Activated naive CD8-positive, alpha-beta T cell treated with anti-CD3 and anti-CD28 coated beads, Interleukin-2, amount 10 ng/mL, durations not matched to agents 7 days and 5 days (primary cell): ENCODE measurements around the gene NAXD. TPM values are rescaled to one million over a fixed set of nuclear protein-coding genes. Genes with fewer than 3 reads are reported as not detected.
"Not testable (repeated sequence)": the region's sequence is repeated elsewhere in the genome, so short reads cannot be mapped to it uniquely, and the experiment has no call there.

Experiments used
- ATAC-seq: fragments of 150-1000 bp; cut with Tn5 transposase; one replicate; pipeline ENCODE4 v1.10.0; 2021; ENCODE audit warnings: low read depth, moderate library complexity
- POLR2A ChIA-PET: fragments of 350-600 bp; sonication (Branson Sonifier 250); formaldehyde crosslinking; loops from one replicate; lab custom pipeline; 2021; ENCODE audit warnings: antibody characterized with exemption; lab: Charles Lee
- DNase-seq: peaks from one replicate; pipeline ENCODE4 v3.0.0; 2021
- H3K27ac Mint-ChIP-seq: one replicate; pipeline ENCODE4 v1.8.0; 2022; ENCODE audit warnings: mild to moderate bottlenecking, mixed read lengths
- H3K27me3 Mint-ChIP-seq: one replicate; pipeline ENCODE4 v1.8.0; 2022; ENCODE audit warnings: mild to moderate bottlenecking, moderate library complexity, mixed read lengths
- H3K36me3 Mint-ChIP-seq: one replicate; pipeline ENCODE4 v1.8.0; 2021; ENCODE audit warnings: mild to moderate bottlenecking, mixed read lengths
- H3K4me1 Mint-ChIP-seq: one replicate; pipeline ENCODE4 v1.8.0; 2021; ENCODE audit warnings: mixed read lengths
- H3K4me3 Mint-ChIP-seq: one replicate; pipeline ENCODE4 v1.8.0; 2022; ENCODE audit warnings: mild to moderate bottlenecking, moderate library complexity, mixed read lengths
- H3K9me3 Mint-ChIP-seq: one replicate; pipeline ENCODE4 v1.8.0; 2021; ENCODE audit warnings: mixed read lengths
- total RNA-seq, 2 experiments: library from RNA; stranded (reverse); gene quantifications; one replicate each; pipeline ENCODE4 v1.2.3, GENCODE V29; 2021

The NAXD gene
- total RNA-seq, 2 experiments from 2014 or later: 31.3 TPM

DNA sequence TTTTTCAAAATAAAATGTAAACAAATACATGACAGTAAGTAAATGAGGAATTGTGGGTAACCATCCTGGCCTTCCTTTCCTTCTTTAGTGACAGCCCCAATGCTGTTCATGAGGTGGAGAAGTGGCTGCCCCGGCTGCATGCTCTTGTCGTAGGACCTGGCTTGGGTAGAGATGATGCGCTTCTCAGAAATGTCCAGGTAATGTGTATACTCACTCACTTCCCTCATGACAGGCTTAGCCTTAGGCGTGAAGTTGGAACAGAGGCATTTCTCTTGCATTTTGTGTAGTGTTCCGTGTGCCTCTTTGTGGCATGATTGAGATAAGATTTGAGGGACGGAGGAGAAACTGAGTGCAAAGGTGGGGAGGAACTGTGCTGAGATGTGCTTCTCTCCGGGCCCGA is 12.0 kb downstream of the NAXD start:
- Mint-ChIP-seq H3K27me3 (no peaks in the 10 kb centered on the region), H3K36me3 (peaks cover 18% of the 10 kb centered on the region), H3K9me3 (no peaks in the 10 kb centered on the region), H3K27ac (no peak overlapping the region), H3K4me1 (peaks cover 13% of the 10 kb centered on the region), H3K4me3 (no peak overlapping the region)
- ATAC-seq: no peak
- DNase-seq: no peak
- POLR2A ChIA-PET: no interaction called here

DNA sequence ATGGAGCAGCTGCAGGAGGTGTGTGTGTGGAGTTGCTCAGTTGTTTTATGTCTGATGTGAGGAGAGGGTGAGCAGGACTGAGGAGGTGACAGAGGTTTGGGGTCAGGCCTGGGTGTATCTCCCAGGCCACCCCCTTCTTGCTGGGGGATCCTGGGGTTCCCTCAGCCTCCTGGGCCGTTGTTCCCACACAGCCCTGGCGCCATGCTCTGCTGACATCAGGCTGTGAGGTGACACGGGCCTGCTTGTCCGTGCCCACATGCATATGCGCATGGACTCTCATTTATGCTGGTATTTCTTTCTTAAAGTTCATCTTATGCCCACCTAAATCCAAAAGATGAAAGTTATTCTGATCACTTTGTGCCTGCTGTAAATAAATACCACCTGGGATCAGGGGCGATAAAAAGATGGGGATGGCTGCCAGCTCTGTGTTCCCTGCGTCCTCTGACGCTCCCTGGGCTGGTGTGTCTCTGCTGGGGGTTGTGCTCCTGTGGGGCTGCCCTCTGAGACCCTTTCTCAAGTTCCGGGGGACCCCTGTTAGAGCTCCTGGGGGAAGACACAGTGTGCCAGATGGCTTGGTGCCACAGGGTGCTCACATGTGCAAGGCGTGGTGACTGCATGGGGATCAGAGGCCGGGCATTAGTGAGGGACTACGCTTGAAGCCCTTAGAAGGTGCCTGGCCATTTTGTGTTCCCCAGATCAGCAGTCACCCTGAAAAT is 12.6 kb downstream of the NAXD start:
- H3K4me3 Mint-ChIP-seq: no peak overlapping the region
- DNase-seq: no peak
- H3K36me3 Mint-ChIP-seq: peaks cover 16% of the 10 kb centered on the region
- POLR2A ChIA-PET: no interaction called here
- no peaks in the 10 kb centered on the region for H3K27me3 Mint-ChIP-seq
- H3K27ac Mint-ChIP-seq: no peak overlapping the region
- H3K9me3 Mint-ChIP-seq: no peaks in the 10 kb centered on the region
- no peak for ATAC-seq
- peaks cover 13% of the 10 kb centered on the region for H3K4me1 Mint-ChIP-seq

DNA sequence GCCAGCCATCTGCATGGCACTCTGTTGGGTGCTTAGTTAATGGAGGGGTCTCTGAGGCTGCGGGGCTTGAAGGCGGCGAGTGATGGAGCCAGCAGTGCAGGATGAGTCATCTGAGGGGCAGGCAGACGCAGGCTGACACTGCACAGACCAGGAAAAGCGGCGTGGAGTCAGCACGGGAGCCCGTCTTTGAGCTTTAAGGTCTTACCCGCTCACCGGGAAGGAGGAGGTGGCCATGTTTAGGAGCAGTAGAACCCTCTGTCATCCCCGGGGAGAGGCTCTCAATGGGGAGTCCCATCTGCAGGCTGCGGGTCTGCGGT is 13.1 kb downstream of the NAXD start:
- H3K27ac Mint-ChIP-seq: no peak overlapping the region
- POLR2A ChIA-PET: no interaction called here
- H3K4me1 Mint-ChIP-seq: peaks cover 13% of the 10 kb centered on the region
- ATAC-seq: no peak
- no peaks in the 10 kb centered on the region for H3K9me3 Mint-ChIP-seq
- DNase-seq: no peak
- no peaks in the 10 kb centered on the region for H3K27me3 Mint-ChIP-seq
- H3K4me3 Mint-ChIP-seq: no peak overlapping the region
- peaks cover 14% of the 10 kb centered on the region for H3K36me3 Mint-ChIP-seq

DNA sequence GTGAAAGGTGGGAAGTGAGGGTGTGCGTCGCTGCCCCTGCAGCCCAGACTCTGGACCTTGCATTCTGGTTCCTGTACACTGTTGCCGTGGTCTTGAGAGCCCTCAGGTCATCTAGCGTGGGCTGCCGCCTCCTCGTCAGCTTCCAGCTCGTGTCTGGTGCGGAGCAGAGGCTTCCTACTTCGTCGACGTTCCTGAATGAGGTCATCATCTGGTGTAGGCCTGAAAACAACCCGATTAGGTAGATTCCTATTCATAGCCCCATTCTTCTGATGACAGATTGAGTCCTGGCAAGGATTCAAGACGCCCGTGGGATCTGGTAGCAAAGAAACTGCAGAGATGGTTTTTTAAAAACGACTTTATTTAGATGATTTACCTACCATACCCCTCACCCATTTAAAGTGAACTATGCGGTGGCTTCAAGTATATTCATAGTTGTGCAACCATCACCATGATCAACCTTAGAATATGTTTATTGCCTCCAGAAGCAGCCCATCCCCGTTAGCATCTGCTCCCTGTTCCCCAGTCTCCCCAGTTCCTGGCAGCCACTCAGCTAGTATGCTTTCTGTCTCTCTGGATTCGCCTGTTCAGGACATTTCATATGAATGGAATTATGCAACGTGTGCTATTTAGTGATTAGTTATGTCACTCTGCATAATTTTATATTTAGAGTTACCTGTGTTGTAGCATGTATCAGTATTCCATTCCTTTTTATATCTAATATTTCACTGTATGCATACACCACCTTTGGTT is 13.8 kb downstream of the NAXD start:
- peaks cover 14% of the 10 kb centered on the region for H3K36me3 Mint-ChIP-seq

DNA sequence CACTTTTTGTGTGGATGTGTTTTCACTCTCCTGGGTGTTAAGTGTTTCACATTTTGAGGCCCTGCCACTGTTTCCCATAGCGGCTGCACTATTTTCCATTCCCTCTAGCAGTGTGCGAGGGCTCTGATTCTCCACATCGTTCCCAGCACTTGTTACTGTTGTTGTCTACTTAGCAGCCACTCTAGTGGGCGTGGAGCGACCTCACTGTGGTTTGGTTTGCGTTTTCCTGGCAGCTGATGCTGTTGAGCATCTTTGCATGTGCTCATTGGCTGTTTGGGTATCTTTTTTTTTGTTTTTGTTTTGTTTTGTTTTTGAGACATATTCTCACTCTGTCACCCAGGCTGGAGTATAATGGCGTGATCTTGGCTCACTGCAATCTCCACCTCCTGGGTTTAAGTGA is 14.4 kb downstream of the NAXD start:
- POLR2A ChIA-PET: interaction anchor here (1.2 kb wide), 1 partner anchor 14 kb away, joined by 4 read pairs; the partner anchor contains the start of gene NAXD
- ATAC-seq: peak; percentile 66
- Mint-ChIP-seq H3K4me3 (no peak overlapping the region), H3K36me3 (peaks cover 14% of the 10 kb centered on the region), H3K9me3 (no peaks in the 10 kb centered on the region), H3K27me3 (no peaks in the 10 kb centered on the region), H3K27ac (peak overlapping the region; percentile 40), H3K4me1 (peaks cover 13% of the 10 kb centered on the region)
- no peak for DNase-seq

More for the DNA sequence above, 13.8 kb downstream of the NAXD start:
- no peak for DNase-seq
- POLR2A ChIA-PET: no interaction called here
- Mint-ChIP-seq H3K4me1 (peaks cover 13% of the 10 kb centered on the region), H3K27me3 (no peaks in the 10 kb centered on the region), H3K4me3 (no peak overlapping the region), H3K27ac (no peak overlapping the region), H3K9me3 (no peaks in the 10 kb centered on the region)
- ATAC-seq: no peak

DNA sequence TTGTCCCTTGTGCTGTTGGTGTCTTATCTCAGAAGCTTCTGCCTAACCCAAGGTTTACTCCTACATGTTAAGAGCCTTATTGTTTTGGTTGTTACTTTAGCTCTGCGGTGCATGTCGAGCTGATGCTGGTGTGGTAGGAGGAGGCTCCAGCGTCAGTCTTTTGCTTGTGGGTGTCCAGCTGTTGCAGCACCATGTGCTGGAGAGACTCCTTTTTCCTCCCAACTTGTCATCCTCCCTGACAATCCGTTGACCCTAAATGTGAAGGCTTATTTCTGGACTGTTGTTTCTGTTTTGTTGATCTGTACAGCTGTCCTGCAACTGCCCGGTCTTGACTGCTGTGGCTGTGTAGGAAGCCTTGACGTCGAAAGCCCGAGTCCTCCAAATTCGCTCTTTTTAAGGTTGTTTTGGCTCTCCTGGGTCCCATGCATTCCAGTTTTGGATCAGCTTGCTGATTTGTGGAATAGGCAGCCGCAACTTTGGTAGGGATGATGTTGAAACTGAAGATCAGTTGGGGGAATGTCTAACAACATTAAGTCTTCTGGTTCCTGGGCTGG is 15.3 kb downstream of the NAXD start:
- peaks cover 13% of the 10 kb centered on the region for H3K4me1 Mint-ChIP-seq
- H3K36me3 Mint-ChIP-seq: peaks cover 16% of the 10 kb centered on the region
- H3K27ac Mint-ChIP-seq: no peak overlapping the region
- no peaks in the 10 kb centered on the region for H3K27me3 Mint-ChIP-seq
- no peaks in the 10 kb centered on the region for H3K9me3 Mint-ChIP-seq
- ATAC-seq (no peak), DNase-seq (no peak)
- POLR2A ChIA-PET: interaction anchor here (1.2 kb wide), 1 partner anchor 15 kb away, joined by 4 read pairs; the partner anchor contains the start of gene NAXD
- H3K4me3 Mint-ChIP-seq: no peak overlapping the region

DNA sequence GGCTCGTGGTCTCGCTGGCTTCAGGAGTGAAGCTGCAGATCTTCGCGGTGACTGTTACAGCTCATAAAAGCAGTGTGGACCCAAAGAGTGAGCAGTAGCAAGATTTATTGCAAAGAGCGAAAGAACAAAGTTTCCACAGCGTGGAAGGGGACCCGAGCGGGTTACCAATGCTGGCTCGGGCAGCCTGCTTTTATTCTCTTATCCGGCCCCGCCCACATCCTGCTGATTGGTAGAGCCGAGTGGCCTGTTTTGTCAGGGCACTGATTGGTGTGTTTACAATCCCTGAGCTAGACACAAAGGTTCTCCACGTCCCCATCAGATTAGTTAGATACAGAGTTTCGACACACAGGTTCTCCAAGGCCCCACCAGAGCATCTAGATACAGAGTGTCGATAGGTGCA is 16.9 kb downstream of the NAXD start:
- not testable (repeated sequence) for H3K4me3 Mint-ChIP-seq, ATAC-seq, H3K27me3 Mint-ChIP-seq, H3K27ac Mint-ChIP-seq, H3K9me3 Mint-ChIP-seq, DNase-seq
- POLR2A ChIA-PET: interaction anchor here (1.7 kb wide), 1 partner anchor 16 kb away, joined by 5 read pairs; no protein-coding TSS in a partner anchor
- H3K36me3 Mint-ChIP-seq: peaks cover 19% of the 10 kb centered on the region
- peaks cover 13% of the 10 kb centered on the region for H3K4me1 Mint-ChIP-seq

DNA sequence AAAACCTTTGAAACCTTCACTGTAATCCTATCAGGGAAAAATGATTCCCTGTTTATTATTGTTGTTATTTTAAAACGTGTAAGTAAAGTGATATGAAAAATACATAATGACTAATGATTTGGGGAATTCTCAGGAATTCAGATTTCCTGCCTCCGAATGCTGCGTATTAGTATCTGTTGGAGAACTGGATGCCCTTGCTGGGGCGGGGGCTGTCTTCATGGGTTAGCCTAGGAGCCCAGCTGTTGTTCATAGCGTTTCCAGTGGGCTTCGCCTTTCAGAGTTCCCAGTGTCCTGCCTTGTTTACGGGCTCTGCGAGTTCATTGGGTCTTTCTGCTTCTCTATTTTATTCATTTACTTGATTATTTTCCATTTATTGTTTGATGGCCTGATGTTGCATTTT is 18.4 kb downstream of the NAXD start:
- Mint-ChIP-seq H3K27ac (no peak overlapping the region), H3K4me1 (peaks cover 13% of the 10 kb centered on the region), H3K27me3 (no peaks in the 10 kb centered on the region), H3K9me3 (no peaks in the 10 kb centered on the region), H3K36me3 (peaks cover 15% of the 10 kb centered on the region), H3K4me3 (no peak overlapping the region)
- no peak for ATAC-seq
- POLR2A ChIA-PET: no interaction called here
- DNase-seq: no peak

DNA sequence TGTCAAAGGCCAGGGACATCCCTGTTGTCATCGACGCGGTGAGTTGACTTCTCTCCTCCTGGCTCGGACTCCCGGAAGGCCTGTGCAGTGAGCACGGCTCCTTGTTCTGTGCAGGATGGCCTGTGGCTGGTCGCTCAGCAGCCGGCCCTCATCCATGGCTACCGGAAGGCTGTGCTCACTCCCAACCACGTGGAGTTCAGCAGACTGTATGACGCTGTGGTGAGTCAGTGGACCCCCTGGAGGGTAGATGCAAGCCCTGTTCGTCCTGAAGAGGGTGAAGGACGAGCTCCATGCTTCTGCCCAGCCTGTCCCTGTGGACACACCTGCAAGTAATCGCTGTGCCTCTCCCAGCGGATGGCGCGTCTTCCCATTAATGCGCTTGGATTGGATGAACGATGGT is 19.2 kb downstream of the NAXD start:
- POLR2A ChIA-PET: no interaction called here
- Mint-ChIP-seq H3K4me1 (peaks cover 8% of the 10 kb centered on the region), H3K9me3 (no peaks in the 10 kb centered on the region), H3K27me3 (no peaks in the 10 kb centered on the region), H3K36me3 (peaks cover 17% of the 10 kb centered on the region), H3K4me3 (no peak overlapping the region), H3K27ac (no peak overlapping the region)
- ATAC-seq (no peak), DNase-seq (no peak)

DNA sequence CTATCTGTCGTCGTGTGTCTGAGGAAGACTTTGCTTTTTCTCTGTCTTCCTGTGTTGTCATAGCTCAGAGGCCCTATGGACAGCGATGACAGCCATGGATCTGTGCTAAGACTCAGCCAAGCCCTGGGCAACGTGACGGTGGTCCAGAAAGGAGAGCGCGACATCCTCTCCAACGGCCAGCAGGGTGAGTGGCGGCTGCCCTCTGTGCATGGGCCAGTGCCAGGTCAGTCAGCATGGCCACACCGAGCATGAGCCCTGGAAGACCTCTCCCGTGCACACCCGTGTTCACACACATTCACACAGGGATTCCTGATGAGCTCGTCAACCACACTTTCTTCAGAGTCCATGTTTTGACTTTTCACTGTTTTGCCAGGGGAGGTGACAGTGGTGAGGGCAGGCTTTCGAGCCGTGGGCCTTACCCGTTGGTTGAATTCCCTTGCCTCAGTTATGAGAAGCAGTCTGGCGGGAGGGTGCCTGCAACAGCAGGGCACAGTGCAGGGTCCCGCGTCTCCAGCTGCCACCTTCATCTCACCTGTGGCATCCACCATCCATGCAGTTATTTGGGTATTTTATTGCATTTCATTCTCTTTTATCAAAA is 20.2 kb downstream of the NAXD start:
- Mint-ChIP-seq H3K27me3 (no peaks in the 10 kb centered on the region), H3K9me3 (no peaks in the 10 kb centered on the region), H3K4me1 (peaks cover 3% of the 10 kb centered on the region), H3K27ac (no peak overlapping the region), H3K4me3 (no peak overlapping the region), H3K36me3 (peaks cover 17% of the 10 kb centered on the region)
- POLR2A ChIA-PET: no interaction called here
- ATAC-seq (no peak), DNase-seq (no peak)

DNA sequence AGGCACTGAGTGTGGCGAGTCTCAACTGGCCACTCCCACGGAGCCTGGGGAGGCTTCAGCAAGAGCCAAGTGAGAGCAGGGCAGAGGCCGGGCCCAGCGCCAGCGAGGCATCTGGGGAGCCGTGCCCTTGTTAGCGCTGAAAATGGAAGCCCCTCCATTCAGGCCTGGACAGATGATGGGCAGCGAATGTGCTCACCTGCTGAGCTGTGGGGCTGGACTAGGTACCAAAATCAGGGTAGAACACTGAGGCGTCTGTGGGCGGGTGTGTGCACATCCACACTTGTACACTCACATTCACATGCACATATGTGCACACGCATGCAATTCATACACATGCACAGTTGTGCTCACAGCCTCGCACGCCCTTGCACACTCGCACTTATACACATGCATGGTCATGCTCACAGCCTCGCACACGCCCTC is 20.7 kb downstream of the NAXD start:
- H3K4me3 Mint-ChIP-seq: no peak overlapping the region
- DNase-seq (no peak), ATAC-seq (no peak)
- H3K9me3 Mint-ChIP-seq: no peaks in the 10 kb centered on the region
- POLR2A ChIA-PET: no interaction called here
- H3K36me3 Mint-ChIP-seq: peaks cover 17% of the 10 kb centered on the region
- H3K4me1 Mint-ChIP-seq: peaks cover 3% of the 10 kb centered on the region
- no peak overlapping the region for H3K27ac Mint-ChIP-seq
- H3K27me3 Mint-ChIP-seq: no peaks in the 10 kb centered on the region

DNA sequence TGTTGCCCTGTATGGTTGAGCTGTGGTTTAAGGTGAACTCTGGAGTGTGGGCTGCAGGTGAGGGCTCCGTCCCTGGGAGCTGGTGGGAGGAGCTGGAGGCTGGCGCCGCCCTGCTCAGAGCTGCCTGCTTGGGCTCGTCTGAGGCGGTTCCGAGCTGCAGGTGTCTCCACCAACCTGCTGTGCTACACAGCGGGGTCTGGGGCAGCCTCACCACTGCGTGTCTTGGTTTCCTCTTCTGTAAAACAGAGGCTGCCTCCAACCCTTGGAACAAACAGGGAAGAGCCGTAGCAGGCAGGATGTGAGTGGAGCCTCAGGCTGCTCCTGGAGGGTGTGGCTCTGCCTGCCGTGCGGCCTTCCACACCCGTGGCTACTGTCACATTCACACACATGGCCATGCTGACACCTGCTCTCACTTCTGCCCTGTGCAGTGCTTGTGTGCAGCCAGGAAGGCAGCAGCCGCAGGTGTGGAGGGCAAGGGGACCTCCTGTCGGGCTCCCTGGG is 21.4 kb downstream of the NAXD start:
- Mint-ChIP-seq H3K4me1 (peaks cover 3% of the 10 kb centered on the region), H3K27ac (no peak overlapping the region), H3K9me3 (no peaks in the 10 kb centered on the region), H3K4me3 (no peak overlapping the region), H3K36me3 (peaks cover 17% of the 10 kb centered on the region), H3K27me3 (no peaks in the 10 kb centered on the region)
- POLR2A ChIA-PET: no interaction called here
- ATAC-seq (no peak), DNase-seq (no peak)

DNA sequence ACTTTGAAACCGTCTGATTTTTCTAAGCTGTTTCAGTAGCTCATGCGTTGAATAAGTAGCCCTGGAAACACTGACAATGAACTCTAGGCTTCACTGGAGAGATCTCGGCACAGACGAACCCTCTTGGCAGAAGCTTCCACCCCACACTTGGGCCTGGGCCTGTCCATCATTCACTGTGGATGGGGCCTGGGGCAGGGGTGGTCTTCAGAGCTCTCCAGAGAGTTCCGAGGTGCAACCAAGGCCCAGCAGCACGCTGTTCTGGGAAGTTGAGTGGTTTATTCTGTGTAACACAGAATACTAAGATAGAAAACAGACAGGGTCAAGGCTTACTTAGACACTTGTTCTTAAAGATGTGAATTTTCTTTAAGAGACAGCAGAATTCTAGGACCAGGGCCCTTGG is 21.9 kb downstream of the NAXD start:
- no peaks in the 10 kb centered on the region for H3K27me3 Mint-ChIP-seq
- no peak overlapping the region for H3K27ac Mint-ChIP-seq
- POLR2A ChIA-PET: no interaction called here
- no peak overlapping the region for H3K4me3 Mint-ChIP-seq
- H3K4me1 Mint-ChIP-seq: no peaks in the 10 kb centered on the region
- H3K36me3 Mint-ChIP-seq: peaks cover 13% of the 10 kb centered on the region
- DNase-seq (no peak), ATAC-seq (no peak)
- H3K9me3 Mint-ChIP-seq: no peaks in the 10 kb centered on the region
